H9 (cell line): Measurements from ENCODE around the gene IFT122. TPM values are rescaled to one million over a fixed set of nuclear protein-coding genes. Genes with fewer than 3 reads are reported as not detected.

Source experiments
- DNase-seq: peaks from one replicate; pipeline ENCODE4 v3.0.0-alpha.2; 2017
- H2AFZ ChIP-seq: one replicate; pipeline ENCODE4 v1.6.1; 2013; ENCODE audit warnings: mild to moderate bottlenecking, low read length, control low read depth, moderate library complexity
- H2AK5ac ChIP-seq: 2 replicates; pipeline ENCODE4 v1.6.1; 2013; ENCODE audit warnings: low read length, control low read depth, mixed read lengths; ENCODE audit not compliant: insufficient read length
- H2BK120ac ChIP-seq: one replicate; pipeline ENCODE4 v1.6.1; 2013; ENCODE audit warnings: low read depth, mild to moderate bottlenecking, low read length, control low read depth, inconsistent platforms; ENCODE audit not compliant: poor library complexity, severe bottlenecking
- H2BK12ac ChIP-seq: 2 replicates; pipeline ENCODE4 v1.6.1; 2013; ENCODE audit warnings: low read length, control low read depth, mixed read lengths, low read depth; ENCODE audit not compliant: insufficient read length
- H2BK15ac ChIP-seq: 2 replicates; pipeline ENCODE4 v1.6.1; 2013; ENCODE audit warnings: low read depth, low read length, control low read depth
- H2BK20ac ChIP-seq: one replicate; pipeline ENCODE4 v1.6.1; 2013; ENCODE audit warnings: low read depth, mild to moderate bottlenecking, low read length, control low read depth, inconsistent platforms; ENCODE audit not compliant: poor library complexity, severe bottlenecking
- H2BK5ac ChIP-seq: 2 replicates; pipeline ENCODE4 v1.6.1; 2013; ENCODE audit warnings: low read length, control low read depth, mixed read lengths; ENCODE audit not compliant: insufficient read length
- H3K14ac ChIP-seq: 2 replicates; pipeline ENCODE4 v1.6.1; 2013; ENCODE audit warnings: low read length, control low read depth; ENCODE audit not compliant: insufficient read depth
- H3K18ac ChIP-seq: 2 replicates; pipeline ENCODE4 v1.6.1; 2013; ENCODE audit warnings: low read depth, mild to moderate bottlenecking, mixed read lengths, low read length, control low read depth; ENCODE audit not compliant: insufficient read length
- H3K23ac ChIP-seq: 2 replicates; pipeline ENCODE4 v1.6.1; 2013; ENCODE audit warnings: low read length, control low read depth, mixed read lengths, low read depth; ENCODE audit not compliant: insufficient read length
- H3K23me2 ChIP-seq: 2 replicates; pipeline ENCODE4 v1.6.1; 2013; ENCODE audit warnings: low read depth, mild to moderate bottlenecking, mixed read lengths, low read length, control low read depth; ENCODE audit not compliant: insufficient read length, poor library complexity, severe bottlenecking
- H3K27ac ChIP-seq: 2 replicates; pipeline ENCODE4 v1.5.1; 2013; ENCODE audit warnings: low read length, control low read depth, mixed read lengths, low read depth; ENCODE audit not compliant: insufficient read length
- H3K27me3 ChIP-seq: 2 replicates; pipeline ENCODE4 v1.6.1; 2013; ENCODE audit warnings: low read length, control low read depth, inconsistent platforms; ENCODE audit not compliant: insufficient read depth
- H3K4ac ChIP-seq: 2 replicates; pipeline ENCODE4 v1.6.1; 2013; ENCODE audit warnings: low read depth, mild to moderate bottlenecking, control low read depth, inconsistent platforms, low read length, moderate library complexity
- H3K4me1 ChIP-seq: 2 replicates; pipeline ENCODE4 v1.6.1; 2013; ENCODE audit warnings: low read length, control low read depth, inconsistent platforms; ENCODE audit not compliant: insufficient read depth
- H3K4me2 ChIP-seq: 2 replicates; pipeline ENCODE4 v1.6.1; 2013; ENCODE audit warnings: low read length, control low read depth, mixed read lengths; ENCODE audit not compliant: insufficient read length, insufficient read depth
- H3K56ac ChIP-seq: 2 replicates; pipeline ENCODE4 v1.6.1; 2013; ENCODE audit warnings: low read depth, mild to moderate bottlenecking, mixed read lengths, low read length, control low read depth; ENCODE audit not compliant: insufficient read length
- H3K79me1 ChIP-seq: 2 replicates; pipeline ENCODE4 v1.6.1; 2013; ENCODE audit warnings: low read depth, mild to moderate bottlenecking, moderate library complexity, low read length, control low read depth, inconsistent platforms; ENCODE audit not compliant: insufficient read depth, poor library complexity, severe bottlenecking
- H3K79me2 ChIP-seq: 2 replicates; pipeline ENCODE4 v1.6.1; 2013; ENCODE audit warnings: low read length, control low read depth, inconsistent platforms; ENCODE audit not compliant: insufficient read depth
- H3K9ac ChIP-seq: 2 replicates; pipeline ENCODE4 v1.6.1; 2013; ENCODE audit warnings: low read length, control low read depth, mixed read lengths; ENCODE audit not compliant: insufficient read length; ENCODE audit errors: extremely low read depth
- H3K9me3 ChIP-seq: one replicate; pipeline ENCODE4 v1.6.1; 2013; ENCODE audit warnings: low read depth, low read length, inconsistent platforms; ENCODE audit not compliant: control insufficient read depth
- H3T11ph ChIP-seq: one replicate; pipeline ENCODE4 v1.6.1; 2013; ENCODE audit warnings: mild to moderate bottlenecking, low read length, control low read depth, inconsistent platforms
- H4K20me1 ChIP-seq: one replicate; pipeline ENCODE4 v1.6.1; 2013; ENCODE audit not compliant: control insufficient read depth, insufficient read length, insufficient read depth
- H4K5ac ChIP-seq: 2 replicates; pipeline ENCODE4 v1.6.1; 2013; ENCODE audit warnings: low read depth, mild to moderate bottlenecking, mixed read lengths, low read length, control low read depth; ENCODE audit not compliant: insufficient read length
- H4K8ac ChIP-seq: replicated peaks from 2 replicates; pipeline ENCODE4 v1.6.1; 2013; ENCODE audit warnings: low read length, control low read depth, mixed read lengths, low read depth; ENCODE audit not compliant: insufficient read length
- H4K91ac ChIP-seq: 2 replicates; pipeline ENCODE4 v1.6.1; 2013; ENCODE audit warnings: low read depth, mild to moderate bottlenecking, moderate library complexity, mixed read lengths, low read length, control low read depth; ENCODE audit not compliant: insufficient read length
- H3K27ac Mint-ChIP-seq, 3 experiments: 2 replicates in 2 of 3; 3 replicates in 1 of 3; pipeline ENCODE4 v1.8.0; 2020 to 2021; ENCODE audit warnings: mixed read lengths in 3 of 3, mild to moderate bottlenecking in 1 of 3, moderate library complexity in 1 of 3
- H3K27me3 Mint-ChIP-seq: 2 replicates; pipeline ENCODE4 v1.8.0; 2021; ENCODE audit warnings: low read depth, mild to moderate bottlenecking, moderate library complexity, mixed read lengths
- H3K36me3 Mint-ChIP-seq, 3 experiments: 2 replicates in 2 of 3; 3 replicates in 1 of 3; pipeline ENCODE4 v1.8.0; 2020 to 2021; ENCODE audit warnings: low read depth in 3 of 3, mixed read lengths in 3 of 3; ENCODE audit not compliant: insufficient read depth in 1 of 3
- H3K4me1 Mint-ChIP-seq, 2 experiments: 2 replicates each; pipeline ENCODE4 v1.8.0; 2020; ENCODE audit warnings: mixed read lengths in 2 of 2
- H3K4me3 Mint-ChIP-seq, 2 experiments: 2 replicates in 1 of 2; 3 replicates in 1 of 2; pipeline ENCODE4 v1.8.0; 2020 to 2021; ENCODE audit warnings: mild to moderate bottlenecking in 2 of 2, mixed read lengths in 2 of 2, moderate library complexity in 1 of 2
- H3K9me3 Mint-ChIP-seq, 2 experiments: 2 replicates in 1 of 2; 3 replicates in 1 of 2; pipeline ENCODE4 v1.8.0; 2020; ENCODE audit warnings: mild to moderate bottlenecking in 2 of 2, mixed read lengths in 2 of 2, moderate library complexity in 1 of 2
- CTCF ChIP-seq: fragments of 200-600 bp; sonication (generic); conservative IDR thresholded peaks from 3 replicates; pipeline ENCODE4 v1.8.0; 2021; ENCODE audit warnings: antibody characterized with exemption, mild to moderate bottlenecking
- WGBS: extraction: QIAGEN DNeasy Blood & Tissue Kit; methylation state at CpG from one replicate; pipeline ENCODE4 v1.1.7; 2013; ENCODE audit warnings: missing lambda C conversion rate, low lambda C conversion rate, mixed read lengths; ENCODE audit not compliant: insufficient read length; ENCODE audit errors: extremely low coverage; 5-methylcytosine and 5-hydroxymethylcytosine counted together
- total RNA-seq: library from RNA; stranded (reverse); gene quantifications from 2 replicates; pipeline ENCODE4 v1.2.1, GENCODE V29; 2021

Gene IFT122
- total RNA-seq, 1 experiment from 2014 or later, result 19.3 TPM

GRCh38 chr3:129449279-129450115, 9.5 kb downstream of the IFT122 start:
- no peak overlapping the region for H3K4me3 Mint-ChIP-seq
- no peak overlapping the region for H3K23ac ChIP-seq
- no peak overlapping the region for H2BK12ac ChIP-seq
- peak overlapping the region in 1 of 3 experiments; percentile 84; a peak in 2 of 7 replicates for H3K27ac Mint-ChIP-seq
- H3K4me1 ChIP-seq, result peaks cover 3% of the 10 kb centered on the region; the same call in 1 of the 2 replicates
- no peak overlapping the region for H3K9ac ChIP-seq
- no peak overlapping the region for H4K5ac ChIP-seq
- no peak overlapping the region for H2BK120ac ChIP-seq
- no peak overlapping the region for H2BK15ac ChIP-seq
- peaks cover 35 to 38% of the 10 kb centered on the region in 2 experiments for H3K4me1 Mint-ChIP-seq
- no peak overlapping the region for H3K56ac ChIP-seq
- H4K8ac ChIP-seq, result no peak overlapping the region
- H4K91ac ChIP-seq, result no peak overlapping the region
- no peak for DNase-seq
- H3K23me2 ChIP-seq, result no peaks in the 10 kb centered on the region
- H3K79me1 ChIP-seq, result no peaks in the 10 kb centered on the region
- H2BK5ac ChIP-seq, result no peak overlapping the region
- no peak overlapping the region for H2AFZ ChIP-seq
- no peaks in the 10 kb centered on the region for H3K27me3 Mint-ChIP-seq
- no peaks in the 10 kb centered on the region for H3K9me3 ChIP-seq
- no CpG with 5 or more reads among the region's 5 CpGs for WGBS
- H2AK5ac ChIP-seq, result no peak overlapping the region
- no peak for TF ChIP-seq CTCF
- H3K14ac ChIP-seq, result no peak overlapping the region
- H3K18ac ChIP-seq, result no peak overlapping the region
- no peaks in the 10 kb centered on the region for H3K79me2 ChIP-seq
- no peak overlapping the region for H3T11ph ChIP-seq
- no peak overlapping the region for H3K4me2 ChIP-seq
- H3K27ac ChIP-seq, result no peak overlapping the region
- H3K27me3 ChIP-seq, result no peaks in the 10 kb centered on the region
- H3K4ac ChIP-seq, result no peak overlapping the region
- H2BK20ac ChIP-seq, result no peak overlapping the region
- H3K36me3 Mint-ChIP-seq, result peaks cover 4 to 20% (median 10%) of the 10 kb centered on the region in 3 experiments; a peak in 6 of 7 replicates
- H3K9me3 Mint-ChIP-seq, result no peaks in the 10 kb centered on the region
- no peaks in the 10 kb centered on the region for H4K20me1 ChIP-seq
